Fibroblast of skin of back (primary cell): ENCODE measurements around the gene DMAC2.
"Not testable (repeated sequence)": the region's sequence is repeated elsewhere in the genome, so short reads cannot be mapped to it uniquely, and the experiment has no call there.

ENCODE experiments used
- DNase-seq: peaks from one replicate; pipeline ENCODE4 v3.0.0-alpha.2; 2013

Gene DMAC2

GRCh38 chr19:41442473-41443355 lies 3.0 kb upstream of the DMAC2 start, which contains the start of gene ERICH4:
Gene ERICH4, plus strand, starts transcription at chr19:41443156. Its CDS starts 14 bp downstream, at chr19:41443170.
- no peak for DNase-seq

- no peak for DNase-seq
Measured at GRCh38 chr19:41441321-41441945, 1.7 kb upstream of the DMAC2 start.

- DNase-seq, result no peak
Measured at GRCh38 chr19:41437944-41438574, 1.7 kb downstream of the DMAC2 start.

- no peak for DNase-seq
Measured at GRCh38 chr19:41436674-41436951, 3.1 kb downstream of the DMAC2 start.

GRCh38 chr19:41435936-41436673 lies 3.6 kb downstream of the DMAC2 start:
- DNase-seq, result no peak

- DNase-seq, result not testable (repeated sequence)
Measured at GRCh38 chr19:41435376-41435775, 4.3 kb downstream of the DMAC2 start.

GRCh38 chr19:41434450-41434849 lies 5.3 kb downstream of the DMAC2 start:
- no peak for DNase-seq

GRCh38 chr19:41433171-41433570 lies 6.5 kb downstream of the DMAC2 start:
- no peak for DNase-seq

- peak; percentile 39 for DNase-seq
Measured at GRCh38 chr19:41431426-41432386, 8.0 kb downstream of the DMAC2 start.

GRCh38 chr19:41430922-41431321 lies 8.8 kb downstream of the DMAC2 start:
- peak; percentile 62 for DNase-seq

- DNase-seq, result no peak
Measured at GRCh38 chr19:41428481-41428859, 11.2 kb downstream of the DMAC2 start.

GRCh38 chr19:41427647-41428480 lies 11.8 kb downstream of the DMAC2 start:
- DNase-seq, result no peak

GRCh38 chr19:41426952-41427646 lies 12.6 kb downstream of the DMAC2 start, which contains the start of gene B3GNT8:
Gene B3GNT8, minus strand, starts transcription at chr19:41427374. Its CDS starts 596 bp downstream, at chr19:41426778.
- peak; percentile 71 for DNase-seq

- no peak for DNase-seq
Measured at GRCh38 chr19:41426116-41426841, 13.4 kb downstream of the DMAC2 start.

GRCh38 chr19:41425174-41426115 lies 14.3 kb downstream of the DMAC2 start:
- no peak for DNase-seq

- no peak for DNase-seq
Measured at GRCh38 chr19:41424335-41425173, 15.2 kb downstream of the DMAC2 start.

- no peak for DNase-seq
Measured at GRCh38 chr19:41422955-41423354, 16.8 kb downstream of the DMAC2 start.
